Upper lobe of left lung (tissue), 4 donors: ENCODE data around the gene FOXN4.

Experiments
- CTCF ChIP-seq, 6 experiments: fragments of 450-650 bp in 4 of 6; fragments of 200-600 bp in 2 of 6; sonication (generic) in 2 of 6; IDR thresholded peaks; one replicate each; pipeline ENCODE4 v1.5.1; 2016 to 2019; ENCODE audit warnings: antibody characterized with exemption in 6 of 6
- EP300 ChIP-seq, 4 donors: sonication (generic); formaldehyde crosslinking; IDR thresholded peaks; one replicate each; pipeline ENCODE4 v1.5.1; 2017; ENCODE audit warnings: antibody characterized with exemption in 4 of 4, control low read depth in 2 of 4
- POLR2A ChIP-seq, 4 donors: fragments of 450-650 bp; IDR thresholded peaks; one replicate each; pipeline ENCODE4 v1.5.1; 2016 to 2017; ENCODE audit warnings: antibody characterized with exemption in 4 of 4, mild to moderate bottlenecking in 2 of 4

DNA sequence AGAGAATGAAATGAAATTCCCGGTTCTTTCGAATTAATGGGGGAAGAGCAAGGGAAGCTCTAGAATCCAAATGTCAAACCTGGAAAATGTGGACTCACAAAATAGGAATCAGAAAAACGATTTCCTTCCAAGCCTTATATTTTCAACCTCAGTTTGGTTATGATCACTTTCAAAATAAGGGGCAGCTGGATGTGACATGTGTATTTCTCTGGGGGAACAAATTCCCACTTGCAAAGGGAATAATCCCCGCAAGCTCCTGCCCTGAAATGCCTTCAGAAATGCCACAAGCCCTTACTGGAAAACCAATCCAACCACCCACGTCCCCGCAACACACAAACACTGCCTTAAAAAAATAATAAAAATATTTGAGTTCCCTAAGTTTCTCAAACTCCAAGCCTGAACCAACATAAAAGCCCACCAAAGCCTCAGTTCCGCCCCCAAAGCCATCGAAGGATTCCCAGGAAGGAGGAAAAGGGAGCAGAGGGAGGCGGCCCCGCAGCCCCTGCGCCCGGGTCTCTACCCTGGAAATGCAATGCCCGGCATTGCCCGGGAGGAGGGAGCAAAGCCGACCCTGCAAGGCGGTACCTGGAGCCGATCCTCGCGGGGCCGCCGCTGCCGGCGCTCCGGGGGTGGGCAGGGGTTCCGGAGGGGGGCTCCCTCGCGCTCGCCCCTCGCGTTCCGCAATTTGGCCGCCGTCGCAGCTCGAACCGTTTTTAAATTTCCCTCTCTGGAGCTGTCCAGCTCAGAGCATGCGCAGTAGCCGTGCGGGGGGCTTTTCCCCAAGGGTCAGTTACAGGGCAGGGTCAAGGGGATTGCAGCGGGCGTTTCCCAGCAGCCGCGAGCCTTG, at the start of gene FOXN4:
- TF ChIP-seq CTCF (IDR thresholded peaks at IDR 0.05) (no peak), POLR2A (IDR thresholded peaks at IDR 0.05) (no peak), EP300 (IDR thresholded peaks at IDR 0.05) (no peak)
